Neural progenitor cell (in vitro differentiated cells): ENCODE data around the gene CST3. TPM values are rescaled to one million over a fixed set of nuclear protein-coding genes. Genes with fewer than 3 reads are reported as not detected.

Experiments used
- DNase-seq: peaks from one replicate; pipeline ENCODE4 v3.0.0-alpha.2; 2016; ENCODE audit warnings: low spot score
- H2AFZ ChIP-seq: fragments of 200-600 bp; sonication (generic); replicated peaks from 2 replicates; pipeline ENCODE4 v1.6.1; 2016; ENCODE audit warnings: antibody characterized with exemption
- H3F3A ChIP-seq: fragments of 200-600 bp; sonication (generic); 2 replicates; pipeline ENCODE4 v1.6.1; 2016; ENCODE audit warnings: antibody characterized with exemption, low read depth
- H3K27ac ChIP-seq: fragments of 200-600 bp; sonication (generic); 2 replicates; pipeline ENCODE4 v1.5.1; 2016; ENCODE audit warnings: mild to moderate bottlenecking
- H3K27me3 ChIP-seq: fragments of 200-600 bp; sonication (generic); 2 replicates; pipeline ENCODE4 v1.6.1; 2016; ENCODE audit warnings: mild to moderate bottlenecking, moderate library complexity
- H3K36me3 ChIP-seq: fragments of 200-600 bp; sonication (generic); 2 replicates; pipeline ENCODE4 v1.5.1; 2016
- H3K4me1 ChIP-seq: fragments of 200-600 bp; sonication (generic); 2 replicates; pipeline ENCODE4 v1.6.1; 2016; ENCODE audit warnings: mixed run types
- H3K4me2 ChIP-seq: fragments of 200-600 bp; sonication (generic); 2 replicates; pipeline ENCODE4 v1.6.1; 2016
- H3K4me3 ChIP-seq: fragments of 200-600 bp; sonication (generic); 2 replicates; pipeline ENCODE4 v1.5.1; 2016
- H3K79me2 ChIP-seq: fragments of 200-600 bp; sonication (generic); 2 replicates; pipeline ENCODE4 v1.6.1; 2016; ENCODE audit warnings: low read depth
- H3K9ac ChIP-seq: fragments of 200-600 bp; sonication (generic); 2 replicates; pipeline ENCODE4 v1.6.1; 2016
- H3K9me3 ChIP-seq: fragments of 200-600 bp; sonication (generic); 2 replicates; pipeline ENCODE4 v1.5.1; 2016; ENCODE audit warnings: low read depth
- H4K20me1 ChIP-seq: fragments of 200-600 bp; sonication (generic); 2 replicates; pipeline ENCODE4 v1.6.1; 2016; ENCODE audit warnings: low read depth
- H3K27ac Mint-ChIP-seq: 3 replicates; pipeline ENCODE4 v1.8.0; 2021; ENCODE audit warnings: mixed read lengths
- H3K27me3 Mint-ChIP-seq: 2 replicates; pipeline ENCODE4 v1.8.0; 2022; ENCODE audit warnings: low read depth, mild to moderate bottlenecking, inconsistent platforms, moderate library complexity, mixed read lengths; ENCODE audit not compliant: insufficient read depth
- H3K36me3 Mint-ChIP-seq: 3 replicates; pipeline ENCODE4 v1.8.0; 2021; ENCODE audit warnings: mixed read lengths
- H3K4me1 Mint-ChIP-seq: 3 replicates; pipeline ENCODE4 v1.8.0; 2021; ENCODE audit warnings: mixed read lengths
- H3K4me3 Mint-ChIP-seq: 3 replicates; pipeline ENCODE4 v1.8.0; 2021; ENCODE audit warnings: mild to moderate bottlenecking, moderate library complexity, mixed read lengths
- H3K9me3 Mint-ChIP-seq: 3 replicates; pipeline ENCODE4 v1.8.0; 2020; ENCODE audit warnings: mixed read lengths
- CTCF ChIP-seq: fragments of 200-600 bp; sonication (generic); IDR thresholded peaks from 2 replicates; pipeline ENCODE4 v1.5.1; 2017; ENCODE audit warnings: antibody characterized with exemption, mild to moderate bottlenecking
- EZH2 ChIP-seq: fragments of 200-600 bp; sonication (generic); IDR thresholded peaks from 2 replicates; pipeline ENCODE4 v1.6.1; 2017; ENCODE audit warnings: antibody characterized with exemption, mild to moderate bottlenecking, moderate library complexity
- EZH2phosphoT487 ChIP-seq: fragments of 200-600 bp; sonication (generic); IDR thresholded peaks from 2 replicates; pipeline ENCODE4 v1.6.1; 2017; ENCODE audit warnings: antibody characterized with exemption
- total RNA-seq: library from RNA; depleted of rRNA; stranded (reverse); fragments of >200 nt; gene quantifications from 2 replicates; pipeline ENCODE4 v1.2.3, GENCODE V29; 2015; ENCODE audit warnings: low replicate concordance

The CST3 gene
- total RNA-seq, 1 donor from 2014 or later, result 20.8 TPM

GRCh38 chr20:23603321-23603720 lies 34.4 kb downstream of the CST3 start:
- Histone ChIP-seq H3K27ac (no peak overlapping the region), H3K79me2 (no peaks in the 10 kb centered on the region), H3K4me2 (no peak overlapping the region), H2AFZ (no peak overlapping the region), H4K20me1 (no peaks in the 10 kb centered on the region), H3K4me3 (no peak overlapping the region), H3K4me1 (peaks cover 7% of the 10 kb centered on the region), H3K27me3 (no peaks in the 10 kb centered on the region), H3K36me3 (no peaks in the 10 kb centered on the region), H3K9me3 (no peaks in the 10 kb centered on the region), H3F3A (no peaks in the 10 kb centered on the region), H3K9ac (no peak overlapping the region)
- Mint-ChIP-seq H3K27me3 (peaks cover 6% of the 10 kb centered on the region), H3K9me3 (peaks cover 3% of the 10 kb centered on the region), H3K4me3 (no peak overlapping the region), H3K4me1 (peaks cover 12% of the 10 kb centered on the region), H3K27ac (no peak overlapping the region), H3K36me3 (no peaks in the 10 kb centered on the region)
- DNase-seq, result no peak
- TF ChIP-seq EZH2 (no peak), EZH2phosphoT487 (no peak), CTCF (no peak)

GRCh38 chr20:23602699-23603098 lies 35.1 kb downstream of the CST3 start:
- no peak overlapping the region for H3K27ac Mint-ChIP-seq
- no peaks in the 10 kb centered on the region for H3K27me3 ChIP-seq
- no peak overlapping the region for H3K4me3 ChIP-seq
- H3K27ac ChIP-seq, result no peak overlapping the region
- no peaks in the 10 kb centered on the region for H3K79me2 ChIP-seq
- H3K4me1 Mint-ChIP-seq, result peaks cover 11% of the 10 kb centered on the region
- H3K36me3 ChIP-seq, result no peaks in the 10 kb centered on the region
- H3F3A ChIP-seq, result no peaks in the 10 kb centered on the region
- TF ChIP-seq EZH2phosphoT487 (no peak), CTCF (no peak), EZH2 (no peak)
- peaks cover 4% of the 10 kb centered on the region for H3K4me1 ChIP-seq
- no peak overlapping the region for H3K9ac ChIP-seq
- H3K4me3 Mint-ChIP-seq, result no peak overlapping the region
- H2AFZ ChIP-seq, result no peak overlapping the region
- H3K36me3 Mint-ChIP-seq, result no peaks in the 10 kb centered on the region
- DNase-seq, result no peak
- peaks cover 3% of the 10 kb centered on the region for H3K9me3 Mint-ChIP-seq
- H3K9me3 ChIP-seq, result no peaks in the 10 kb centered on the region
- no peak overlapping the region for H3K4me2 ChIP-seq
- H3K27me3 Mint-ChIP-seq, result peaks cover 6% of the 10 kb centered on the region
- no peaks in the 10 kb centered on the region for H4K20me1 ChIP-seq

GRCh38 chr20:23602241-23602640 lies 35.5 kb downstream of the CST3 start:
- Histone ChIP-seq H3K36me3 (no peaks in the 10 kb centered on the region), H2AFZ (no peak overlapping the region), H3K9me3 (no peaks in the 10 kb centered on the region), H3K27ac (no peak overlapping the region), H4K20me1 (no peaks in the 10 kb centered on the region), H3K9ac (no peak overlapping the region), H3F3A (no peaks in the 10 kb centered on the region), H3K27me3 (no peaks in the 10 kb centered on the region), H3K4me1 (peaks cover 4% of the 10 kb centered on the region), H3K4me2 (no peak overlapping the region), H3K79me2 (no peaks in the 10 kb centered on the region), H3K4me3 (no peak overlapping the region)
- Mint-ChIP-seq H3K27ac (no peak overlapping the region), H3K4me1 (peaks cover 10% of the 10 kb centered on the region), H3K27me3 (peaks cover 6% of the 10 kb centered on the region), H3K4me3 (no peak overlapping the region), H3K9me3 (peaks cover 3% of the 10 kb centered on the region), H3K36me3 (no peaks in the 10 kb centered on the region)
- no peak for DNase-seq
- TF ChIP-seq EZH2 (no peak), CTCF (no peak), EZH2phosphoT487 (no peak)

GRCh38 chr20:23601715-23602114 lies 36.0 kb downstream of the CST3 start:
- Mint-ChIP-seq H3K27me3 (peaks cover 6% of the 10 kb centered on the region), H3K36me3 (no peaks in the 10 kb centered on the region), H3K27ac (no peak overlapping the region), H3K9me3 (peaks cover 3% of the 10 kb centered on the region), H3K4me3 (no peak overlapping the region), H3K4me1 (peaks cover 5% of the 10 kb centered on the region)
- no peak overlapping the region for H2AFZ ChIP-seq
- H4K20me1 ChIP-seq, result no peaks in the 10 kb centered on the region
- no peak for TF ChIP-seq EZH2phosphoT487
- no peak for TF ChIP-seq EZH2
- TF ChIP-seq CTCF, result no peak
- H3K4me3 ChIP-seq, result no peak overlapping the region
- no peak overlapping the region for H3K4me2 ChIP-seq
- H3K27me3 ChIP-seq, result no peaks in the 10 kb centered on the region
- no peaks in the 10 kb centered on the region for H3F3A ChIP-seq
- H3K36me3 ChIP-seq, result no peaks in the 10 kb centered on the region
- H3K9ac ChIP-seq, result no peak overlapping the region
- H3K9me3 ChIP-seq, result no peaks in the 10 kb centered on the region
- H3K27ac ChIP-seq, result no peak overlapping the region
- H3K4me1 ChIP-seq, result peaks cover 4% of the 10 kb centered on the region
- no peak for DNase-seq
- H3K79me2 ChIP-seq, result no peaks in the 10 kb centered on the region
